A549 treated with ZK216348 at 1 μM for 4 hours (cell line): Measurements from ENCODE around the gene PPIH. TPM values are rescaled to one million over a fixed set of nuclear protein-coding genes. Genes with fewer than 3 reads are reported as not detected.

Source experiments
- total RNA-seq: library from RNA; stranded (reverse); fragments of 200-300 nt; extraction: Qiagen RNA extraction; gene quantifications from 5 replicates; pipeline ENCODE4 v1.2.3, GENCODE V29; 2022; ENCODE audit warnings: low read depth

The PPIH gene
- 56.1 to 77.7 TPM (median 57.5 TPM) in 5 replicates for total RNA-seq

DNA sequence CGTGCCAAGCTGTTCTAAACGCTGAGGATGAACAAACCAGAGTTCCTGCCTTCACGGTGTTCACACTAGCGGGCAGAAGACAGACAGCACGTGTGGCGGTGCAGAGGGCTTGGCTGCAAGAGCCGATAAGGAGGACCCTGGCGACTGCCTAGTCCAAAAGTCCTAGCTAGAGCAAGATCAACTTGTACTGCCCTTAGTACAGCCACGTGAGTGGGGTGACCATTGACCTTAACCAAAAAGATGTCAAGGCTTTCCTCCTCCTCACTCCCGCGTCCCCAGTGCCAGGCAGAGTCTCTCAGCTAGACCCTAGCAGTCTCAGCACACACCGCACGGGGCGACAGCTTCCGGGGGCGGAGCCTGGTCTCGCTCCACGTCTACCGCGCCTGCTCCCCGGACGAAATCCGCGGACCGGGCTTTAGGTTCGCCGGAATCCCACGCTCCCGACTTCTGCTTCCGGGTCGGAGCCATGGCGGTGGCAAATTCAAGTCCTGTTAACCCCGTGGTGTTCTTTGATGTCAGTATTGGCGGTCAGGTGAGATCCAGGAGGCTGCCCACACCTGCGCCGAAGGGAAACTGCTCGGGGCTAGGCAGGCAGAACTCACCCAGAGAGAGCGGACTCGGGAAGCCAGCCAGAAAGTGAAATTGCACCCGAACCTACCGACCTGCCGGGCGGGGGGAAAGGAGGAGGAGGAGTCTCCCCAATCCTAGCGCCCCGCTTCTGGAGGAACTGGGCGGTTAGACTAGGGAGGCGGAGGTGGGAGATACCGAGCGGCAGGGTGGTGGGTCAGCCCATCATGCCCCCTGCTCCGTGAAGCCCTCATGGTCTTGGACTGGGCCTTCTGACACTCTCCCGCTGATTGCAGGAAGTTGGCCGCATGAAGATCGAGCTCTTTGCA is at the start of gene PPIH:
Gene PPIH (plus strand): TSS at position 443 of the 896 bp plus-strand sequence. CDS start 24 bp downstream, at position 467.

DNA sequence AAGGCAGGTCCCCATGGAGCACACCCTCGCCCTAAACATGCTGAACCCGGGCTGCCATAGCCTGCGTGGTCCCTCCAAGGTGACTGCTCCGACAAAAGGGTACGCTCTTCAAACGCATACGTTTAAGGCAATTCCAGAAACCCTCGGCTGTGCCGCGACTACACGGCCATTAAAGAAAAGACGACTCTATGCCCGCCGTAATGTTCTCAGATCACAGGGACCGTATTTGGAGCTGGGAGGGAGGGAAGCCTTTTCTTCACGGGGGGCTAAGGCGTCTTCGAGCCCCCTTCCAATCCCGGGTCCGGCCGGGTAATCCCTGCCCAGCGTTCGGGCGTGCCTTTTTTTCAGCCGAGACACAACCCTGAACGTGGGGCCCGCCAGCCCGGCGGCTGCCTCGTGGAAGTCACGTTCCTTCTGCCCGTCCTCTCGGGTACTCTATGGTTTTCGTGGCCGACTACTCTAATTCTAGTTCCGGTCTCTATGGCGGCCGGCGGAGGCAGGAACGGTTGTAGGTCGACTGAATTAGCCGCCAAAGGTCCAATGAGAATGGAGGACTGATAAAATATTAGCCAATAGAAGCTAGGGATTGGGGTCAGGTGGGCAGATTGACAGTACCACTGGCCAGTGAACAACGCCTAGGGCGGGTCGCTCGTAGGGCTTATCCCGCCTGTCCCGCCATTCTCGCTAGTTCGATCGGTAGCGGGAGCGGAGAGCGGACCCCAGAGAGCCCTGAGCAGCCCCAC is 23.7 kb downstream of the PPIH start, which contains the start of gene YBX1:
Gene YBX1 (plus strand): TSS at position 678 of the 743 bp plus-strand sequence. CDS start 148 bp downstream, outside the sequence.

Other genes starting within 250 kb of the PPIH start
- 0.23 to 1.2 TPM (median 0.33 TPM) in 5 replicates for gene ZMYND12, start 202.4 kb upstream of the PPIH start, total RNA-seq
- gene PPCS, start 201.9 kb upstream of the PPIH start, total RNA-seq = 37.2 to 48.1 TPM (median 37.6 TPM) in 5 replicates
- 0.94 to 1.5 TPM (median 1.2 TPM) in 5 replicates for gene CCDC30, start 195.1 kb upstream of the PPIH start, total RNA-seq
- 764 to 846 TPM (median 825 TPM) in 5 replicates for gene YBX1, start 24.0 kb downstream of the PPIH start, total RNA-seq
- gene CLDN19, start 81.8 kb downstream of the PPIH start, total RNA-seq = not detected in 5 replicates
- 26.3 to 35.2 TPM (median 30.3 TPM) in 5 replicates for gene P3H1, start 108.6 kb downstream of the PPIH start, total RNA-seq
- 2.3 to 5.5 TPM (median 3.9 TPM) in 5 replicates for gene C1orf50, start 108.8 kb downstream of the PPIH start, total RNA-seq
- 0.08 to 0.13 TPM (median 0.12 TPM) in 5 replicates for gene TMEM269, start 126.6 kb downstream of the PPIH start, total RNA-seq
- 3.1 to 4.2 TPM (median 3.9 TPM) in 5 replicates for gene ERMAP, start 158.7 kb downstream of the PPIH start, total RNA-seq
- gene SVBP, start 159.0 kb downstream of the PPIH start, total RNA-seq = 13.4 to 18.1 TPM (median 14.7 TPM) in 5 replicates
- 6.1 to 8.4 TPM (median 7.1 TPM) in 5 replicates for gene ZNF691, start 188.2 kb downstream of the PPIH start, total RNA-seq